HEK293T (cell line): ENCODE data around the gene R3HDM1.

Source experiments
- CTCF ChIA-PET: fragments of 350-600 bp; formaldehyde crosslinking; extraction: SDS; loops from one replicate; lab custom pipeline; 2021; ENCODE audit warnings: antibody characterized with exemption, inconsistent platforms; lab: Yijun Ruan, JAX
- POLR2A ChIA-PET: fragments of 350-600 bp; formaldehyde crosslinking; extraction: SDS; loops from one replicate; lab custom pipeline; 2020; ENCODE audit warnings: antibody characterized with exemption, inconsistent platforms; lab: Yijun Ruan, JAX
- DNase-seq: peaks from one replicate; pipeline ENCODE4 v3.0.0; 2012; ENCODE audit warnings: mixed read lengths; ENCODE audit errors: extremely low spot score
- ARNT ChIP-seq: fragments of 450-650 bp; IDR thresholded peaks from 2 replicates; pipeline ENCODE4 v1.6.1; 2017; ENCODE audit warnings: mild to moderate bottlenecking
- BHLHE40 ChIP-seq: fragments of 450-650 bp; IDR thresholded peaks from 2 replicates; pipeline ENCODE4 v1.6.1; 2016; ENCODE audit warnings: mild to moderate bottlenecking, moderate library complexity, borderline replicate concordance
- CTBP1 ChIP-seq: fragments of 450-650 bp; IDR thresholded peaks from 2 replicates; pipeline ENCODE4 v1.6.1; 2016; ENCODE audit warnings: borderline replicate concordance
- ELF4 ChIP-seq: fragments of 450-650 bp; IDR thresholded peaks from 2 replicates; pipeline ENCODE4 v1.6.1; 2017; ENCODE audit warnings: antibody characterized with exemption
- FOXA1 ChIP-seq: fragments of 450-650 bp; IDR thresholded peaks from 2 replicates; pipeline ENCODE4 v1.6.1; 2016; ENCODE audit warnings: mild to moderate bottlenecking
- FOXK2 ChIP-seq: fragments of 450-650 bp; IDR thresholded peaks from 2 replicates; pipeline ENCODE4 v1.6.1; 2016; ENCODE audit warnings: mild to moderate bottlenecking
- FOXM1 ChIP-seq: fragments of 450-650 bp; IDR thresholded peaks from 2 replicates; pipeline ENCODE4 v1.6.1; 2017; ENCODE audit warnings: mild to moderate bottlenecking, borderline replicate concordance
- HDGF ChIP-seq: fragments of 450-650 bp; IDR thresholded peaks from 2 replicates; pipeline ENCODE4 v1.6.1; 2017; ENCODE audit warnings: antibody characterized with exemption, borderline replicate concordance
- L3MBTL2 ChIP-seq: fragments of 450-650 bp; conservative IDR thresholded peaks from 2 replicates; pipeline ENCODE4 v1.6.1; 2016; ENCODE audit warnings: mild to moderate bottlenecking
- LEF1 ChIP-seq: fragments of 450-650 bp; IDR thresholded peaks from 2 replicates; pipeline ENCODE4 v1.6.1; 2017; ENCODE audit warnings: mild to moderate bottlenecking, borderline replicate concordance
- NFRKB ChIP-seq: fragments of 450-650 bp; IDR thresholded peaks from 2 replicates; pipeline ENCODE4 v1.6.1; 2016; ENCODE audit warnings: mild to moderate bottlenecking, moderate library complexity
- SP1 ChIP-seq: fragments of 450-650 bp; IDR thresholded peaks from 2 replicates; pipeline ENCODE4 v1.6.1; 2017
- SUZ12 ChIP-seq: fragments of 450-650 bp; IDR thresholded peaks from 2 replicates; pipeline ENCODE4 v1.6.1; 2016; ENCODE audit warnings: mild to moderate bottlenecking
- TARDBP ChIP-seq: fragments of 450-650 bp; IDR thresholded peaks from 2 replicates; pipeline ENCODE4 v1.6.1; 2016
- ZNF384 ChIP-seq: fragments of 450-650 bp; IDR thresholded peaks from 2 replicates; pipeline ENCODE4 v1.6.1; 2016
- TF ChIP-seq, protein P1 (sequence below): fragments of 450-650 bp; IDR thresholded peaks from 2 replicates; pipeline ENCODE4 v1.6.1; 2016

R3HDM1 gene

DNA sequence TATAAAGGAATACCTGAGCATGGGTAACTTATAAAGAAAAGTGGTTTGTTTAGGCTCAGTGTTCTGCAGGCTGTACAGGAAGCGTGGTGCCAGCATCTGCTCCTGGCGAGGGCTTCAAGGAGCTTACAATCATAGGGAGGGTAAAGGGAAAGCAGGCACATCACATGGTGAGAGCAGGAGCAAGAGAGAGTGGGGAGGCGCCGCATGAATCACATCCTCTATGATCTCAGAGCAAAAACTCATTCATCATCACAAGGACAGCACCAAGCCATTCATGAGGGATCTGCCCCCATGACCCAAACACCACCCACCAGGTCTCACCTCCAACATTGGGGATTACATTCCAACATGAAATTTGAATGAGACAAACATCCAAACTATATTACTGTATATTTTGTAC lies 32.5 kb downstream of the R3HDM1 start:
- CTCF ChIA-PET = no interaction called here
- TF ChIP-seq, protein P1, sequence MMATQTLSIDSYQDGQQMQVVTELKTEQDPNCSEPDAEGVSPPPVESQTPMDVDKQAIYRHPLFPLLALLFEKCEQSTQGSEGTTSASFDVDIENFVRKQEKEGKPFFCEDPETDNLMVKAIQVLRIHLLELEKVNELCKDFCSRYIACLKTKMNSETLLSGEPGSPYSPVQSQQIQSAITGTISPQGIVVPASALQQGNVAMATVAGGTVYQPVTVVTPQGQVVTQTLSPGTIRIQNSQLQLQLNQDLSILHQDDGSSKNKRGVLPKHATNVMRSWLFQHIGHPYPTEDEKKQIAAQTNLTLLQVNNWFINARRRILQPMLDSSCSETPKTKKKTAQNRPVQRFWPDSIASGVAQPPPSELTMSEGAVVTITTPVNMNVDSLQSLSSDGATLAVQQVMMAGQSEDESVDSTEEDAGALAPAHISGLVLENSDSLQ = no peak
- no peak for DNase-seq
- POLR2A ChIA-PET = no interaction called here

DNA sequence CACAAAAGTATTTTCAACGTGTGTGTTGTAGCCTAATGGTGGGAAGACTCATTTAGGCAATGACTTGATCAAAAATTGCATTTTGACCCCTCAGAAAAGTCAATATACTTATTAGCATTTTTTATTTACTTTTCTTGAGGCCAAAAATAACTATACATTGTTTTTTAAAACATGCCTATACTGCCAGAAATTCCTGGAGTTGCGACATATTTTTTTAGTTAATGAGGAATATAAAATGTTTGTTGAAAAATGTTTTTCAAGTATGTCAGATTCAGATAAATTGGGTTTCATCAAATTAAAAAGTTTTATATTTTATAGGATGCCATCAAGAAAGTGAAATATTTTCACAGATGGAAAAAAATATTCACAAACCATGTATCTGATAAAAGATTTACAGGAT lies 39.6 kb downstream of the R3HDM1 start:
- TF ChIP-seq HDGF (no peak), CTBP1 (no peak), FOXA1 (no peak), ARNT (no peak), ZNF384 (no peak), NFRKB (no peak), TARDBP (no peak), BHLHE40 (no peak), FOXK2 (no peak), SP1 (no peak), FOXM1 (no peak), L3MBTL2 (no peak), LEF1 (no peak), ELF4 (no peak), SUZ12 (no peak)
- TF ChIP-seq, protein P1 = no peak
- ChIA-PET POLR2A (no interaction called here), CTCF (no interaction called here)
- DNase-seq = no peak

- CTCF ChIA-PET = interaction anchor here (0.6 kb wide), 1 partner anchor 11 kb away, joined by 4 read pairs; no protein-coding TSS in a partner anchor
- TF ChIP-seq HDGF (no peak), FOXK2 (no peak), FOXM1 (no peak), L3MBTL2 (no peak), CTBP1 (no peak)
- no peak for DNase-seq
- POLR2A ChIA-PET = no interaction called here
Observed at GRCh38 chr2:135573620-135574019, 42.3 kb downstream of the R3HDM1 start.

- DNase-seq = no peak
- ChIA-PET POLR2A (no interaction called here), CTCF (no interaction called here)
- TF ChIP-seq SUZ12 = no peak
- TF ChIP-seq LEF1 = no peak
- TF ChIP-seq, protein P1 = no peak
- TF ChIP-seq HDGF = no peak
- no peak for TF ChIP-seq TARDBP
- no peak for TF ChIP-seq FOXK2
Observed at GRCh38 chr2:135581282-135581681, 50.0 kb downstream of the R3HDM1 start.

DNA sequence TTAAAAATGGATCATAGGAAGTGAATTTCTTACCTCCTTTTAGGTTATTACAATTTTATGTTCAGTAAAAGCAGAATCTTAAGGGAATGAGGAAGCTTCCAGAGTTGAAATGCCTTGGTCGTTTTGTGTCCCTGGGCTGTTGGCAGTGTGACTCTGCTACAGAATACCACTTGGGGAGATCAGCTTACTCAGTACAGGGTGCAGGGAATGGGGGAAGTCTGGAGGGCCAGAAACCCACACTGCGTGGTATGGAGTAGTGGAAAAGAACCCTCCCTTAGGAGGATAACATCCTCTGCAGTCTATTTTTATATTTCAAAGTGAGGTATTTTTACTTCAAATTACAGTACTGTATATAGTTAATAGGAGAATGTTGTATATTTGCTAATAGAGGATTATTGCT lies 51.1 kb downstream of the R3HDM1 start:
- TF ChIP-seq LEF1 (no peak), ARNT (no peak), ELF4 (no peak), CTBP1 (no peak), FOXM1 (no peak), FOXK2 (no peak), TARDBP (no peak), NFRKB (no peak), HDGF (no peak), ZNF384 (no peak), L3MBTL2 (no peak), FOXA1 (no peak), SP1 (no peak), BHLHE40 (no peak)
- TF ChIP-seq, protein P1 = no peak
- ChIA-PET POLR2A (no interaction called here), CTCF (no interaction called here)
- no peak for DNase-seq

DNA sequence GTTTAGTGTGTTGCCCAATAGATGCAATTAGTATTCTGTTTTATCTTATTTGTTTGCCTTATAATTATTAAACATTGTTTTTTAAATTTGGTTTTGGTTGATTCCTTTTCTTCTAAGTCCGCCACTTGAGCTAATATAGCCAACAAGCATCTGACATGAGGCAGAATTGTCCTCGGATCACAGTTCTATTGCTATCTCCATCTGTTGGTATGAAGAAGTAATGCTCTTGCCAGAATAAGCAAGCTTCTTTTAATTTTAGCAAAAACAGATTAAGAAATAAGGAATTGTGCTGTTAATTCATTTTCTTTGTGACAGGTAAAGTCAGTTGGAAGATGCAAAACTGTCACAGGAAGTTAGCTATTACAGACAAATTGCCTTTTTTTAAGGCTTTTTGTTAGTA lies 54.3 kb downstream of the R3HDM1 start:
- POLR2A ChIA-PET = no interaction called here

More for the DNA sequence above, 54.3 kb downstream of the R3HDM1 start:
- CTCF ChIA-PET = interaction anchor here (0.6 kb wide), 2 partner anchors 112 to 395 kb away, joined by 3 read pairs; no protein-coding TSS in a partner anchor
- TF ChIP-seq SP1 = no peak
- no peak for TF ChIP-seq L3MBTL2
- no peak for TF ChIP-seq LEF1
- no peak for TF ChIP-seq ELF4
- TF ChIP-seq BHLHE40 = no peak
- TF ChIP-seq NFRKB = no peak
- TF ChIP-seq TARDBP = no peak
- TF ChIP-seq FOXK2 = no peak
- TF ChIP-seq SUZ12 = no peak
- DNase-seq = no peak
